PC-3 (cell line): ENCODE results near the gene UTS2. TPM values are rescaled to one million over a fixed set of nuclear protein-coding genes. Genes with fewer than 3 reads are reported as not detected.

Experiments
- ATAC-seq: fragments of 200-7000 bp; cut with Tn5 transposase; 2 replicates; pipeline ENCODE4 v1.9.1; 2020; ENCODE audit warnings: mild to moderate bottlenecking, moderate library complexity
- BruUV-seq: library from RNA; stranded (reverse); fragments of 400-500 nt; replicated peaks from 2 replicates; lab custom pipeline; 2021; lab: Mats Ljungman, UMichigan
- CTCF ChIA-PET: fragments of 300-600 bp; sonication (Branson Sonifier 250); formaldehyde crosslinking; loops from one replicate; lab custom pipeline; 2022; ENCODE audit warnings: antibody characterized with exemption; lab: Charles Lee
- POLR2A ChIA-PET: fragments of 300-600 bp; sonication (Branson Sonifier 250); formaldehyde crosslinking; loops from one replicate; lab custom pipeline; 2022; ENCODE audit warnings: antibody characterized with exemption; ENCODE audit not compliant: unreplicated experiment; lab: Charles Lee
- DNase-seq: peaks from one replicate; pipeline ENCODE4 v3.0.0-alpha.2; 2015
- H2AFZ ChIP-seq: fragments of 300-600 bp; sonication (generic); 2 replicates; pipeline ENCODE4 v1.6.0; 2016; ENCODE audit warnings: antibody characterized with exemption, low read length
- H3F3A ChIP-seq: fragments of 300-600 bp; sonication (generic); one replicate; pipeline ENCODE4 v1.6.0; 2017; ENCODE audit warnings: antibody characterized with exemption, low read length, control low read depth, mild to moderate bottlenecking; ENCODE audit not compliant: unreplicated experiment
- H3K27ac ChIP-seq: fragments of 300-600 bp; sonication (generic); 2 replicates; pipeline ENCODE4 v1.5.1; 2016; ENCODE audit warnings: mild to moderate bottlenecking, low read length
- H3K27me3 ChIP-seq: fragments of 300-600 bp; sonication (generic); 2 replicates; pipeline ENCODE4 v1.6.1; 2016; ENCODE audit warnings: low read length, mixed read lengths
- H3K36me3 ChIP-seq: fragments of 300-600 bp; sonication (generic); 2 replicates; pipeline ENCODE4 v1.6.1; 2016; ENCODE audit warnings: low read depth, mixed run types, low read length, mixed read lengths
- H3K4me1 ChIP-seq: fragments of 300-600 bp; sonication (generic); 2 replicates; pipeline ENCODE4 v1.5.1; 2016; ENCODE audit warnings: low read length; ENCODE audit not compliant: insufficient read depth
- H3K4me2 ChIP-seq: fragments of 300-600 bp; sonication (generic); 2 replicates; pipeline ENCODE4 v1.6.0; 2016; ENCODE audit warnings: low read length
- H3K4me3 ChIP-seq: fragments of 300-600 bp; sonication (generic); 2 replicates; pipeline ENCODE4 v1.5.1; 2016; ENCODE audit warnings: mild to moderate bottlenecking, low read length, mixed read lengths
- H3K79me2 ChIP-seq: fragments of 300-600 bp; sonication (generic); 2 replicates; pipeline ENCODE4 v1.6.1; 2017; ENCODE audit warnings: low read length, mixed read lengths
- H3K9ac ChIP-seq: fragments of 300-600 bp; sonication (generic); 2 replicates; pipeline ENCODE4 v1.6.0; 2016; ENCODE audit warnings: mild to moderate bottlenecking, low read length
- H3K9me2 ChIP-seq: fragments of 300-600 bp; sonication (generic); replicated peaks from 2 replicates; pipeline ENCODE4 v1.6.1; 2016; ENCODE audit warnings: mixed run types, low read length, mixed read lengths
- H3K9me3 ChIP-seq: fragments of 300-600 bp; sonication (generic); 2 replicates; pipeline ENCODE4 v1.6.1; 2016; ENCODE audit warnings: low read length, mixed read lengths
- H4K20me1 ChIP-seq: fragments of 300-600 bp; sonication (generic); 2 replicates; pipeline ENCODE4 v1.6.1; 2016; ENCODE audit warnings: low read length, mixed read lengths
- EZH2 ChIP-seq: fragments of 300-600 bp; sonication (generic); IDR thresholded peaks from one replicate; pipeline ENCODE4 v1.6.1; 2017; ENCODE audit warnings: antibody characterized with exemption, mild to moderate bottlenecking, low read length; ENCODE audit not compliant: unreplicated experiment
- EZH2phosphoT487 ChIP-seq: fragments of 300-600 bp; sonication (generic); IDR thresholded peaks from 2 replicates; pipeline ENCODE4 v1.6.1; 2018; ENCODE audit warnings: mild to moderate bottlenecking, antibody characterized with exemption, low read length, borderline replicate concordance
- intact Hi-C: fragments of 100-400 bp; cut with micrococcal nuclease; formaldehyde crosslinking; loops from 2 replicates; pipeline ENCODE4 v1.9.0; 2023
- total RNA-seq: library from RNA; depleted of rRNA; stranded (reverse); fragments of >200 nt; gene quantifications from 2 replicates; pipeline ENCODE4 v1.2.3, GENCODE V29; 2014
- TF ChIP-seq, protein P1 (sequence below): fragments of 300-600 bp; sonication (generic); conservative IDR thresholded peaks from 2 replicates; pipeline ENCODE4 v1.5.1; 2017; ENCODE audit warnings: antibody characterized with exemption, low read depth, mild to moderate bottlenecking, low read length

The UTS2 gene
- total RNA-seq, 1 experiment from 2014 or later = not detected

- Histone ChIP-seq H3K9ac (no peak overlapping the region), H4K20me1 (no peaks in the 10 kb centered on the region), H2AFZ (no peak overlapping the region), H3K4me1 (peaks cover 11% of the 10 kb centered on the region), H3K9me3 (0 out of 2 replicates have a peak, but pooled peaks cover 9% of the 10 kb centered on the region), H3K9me2 (no peaks in the 10 kb centered on the region), H3K79me2 (no peaks in the 10 kb centered on the region), H3K27ac (no peak overlapping the region), H3K36me3 (peaks cover 18% of the 10 kb centered on the region), H3K27me3 (no peaks in the 10 kb centered on the region), H3K4me3 (no peak overlapping the region), H3K4me2 (no peak overlapping the region), H3F3A (no peaks in the 10 kb centered on the region)
- no TSS peak for BruUV-seq
- CTCF ChIA-PET = no interaction called here
- no peak for ATAC-seq
- intact Hi-C loops = no loop called here
- TF ChIP-seq EZH2 (no peak), EZH2phosphoT487 (no peak)
- TF ChIP-seq, protein P1, sequence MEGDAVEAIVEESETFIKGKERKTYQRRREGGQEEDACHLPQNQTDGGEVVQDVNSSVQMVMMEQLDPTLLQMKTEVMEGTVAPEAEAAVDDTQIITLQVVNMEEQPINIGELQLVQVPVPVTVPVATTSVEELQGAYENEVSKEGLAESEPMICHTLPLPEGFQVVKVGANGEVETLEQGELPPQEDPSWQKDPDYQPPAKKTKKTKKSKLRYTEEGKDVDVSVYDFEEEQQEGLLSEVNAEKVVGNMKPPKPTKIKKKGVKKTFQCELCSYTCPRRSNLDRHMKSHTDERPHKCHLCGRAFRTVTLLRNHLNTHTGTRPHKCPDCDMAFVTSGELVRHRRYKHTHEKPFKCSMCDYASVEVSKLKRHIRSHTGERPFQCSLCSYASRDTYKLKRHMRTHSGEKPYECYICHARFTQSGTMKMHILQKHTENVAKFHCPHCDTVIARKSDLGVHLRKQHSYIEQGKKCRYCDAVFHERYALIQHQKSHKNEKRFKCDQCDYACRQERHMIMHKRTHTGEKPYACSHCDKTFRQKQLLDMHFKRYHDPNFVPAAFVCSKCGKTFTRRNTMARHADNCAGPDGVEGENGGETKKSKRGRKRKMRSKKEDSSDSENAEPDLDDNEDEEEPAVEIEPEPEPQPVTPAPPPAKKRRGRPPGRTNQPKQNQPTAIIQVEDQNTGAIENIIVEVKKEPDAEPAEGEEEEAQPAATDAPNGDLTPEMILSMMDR = no peak
- POLR2A ChIA-PET = no interaction called here
- DNase-seq = no peak
These were observed 39.0 kb downstream of the UTS2 start for GRCh38 chr1:7813677-7814373.

- Histone ChIP-seq H3K79me2 (no peaks in the 10 kb centered on the region), H3K4me2 (no peak overlapping the region), H3K27me3 (no peaks in the 10 kb centered on the region), H4K20me1 (no peaks in the 10 kb centered on the region), H3K9ac (no peak overlapping the region), H3K4me1 (peaks cover 11% of the 10 kb centered on the region), H3K9me3 (0 out of 2 replicates have a peak, but pooled peaks cover 9% of the 10 kb centered on the region), H3K9me2 (no peaks in the 10 kb centered on the region), H2AFZ (no peak overlapping the region), H3K27ac (no peak overlapping the region), H3K36me3 (peaks cover 18% of the 10 kb centered on the region), H3K4me3 (no peak overlapping the region), H3F3A (no peaks in the 10 kb centered on the region)
- CTCF ChIA-PET = no interaction called here
- no peak for ATAC-seq
- no peak for DNase-seq
- intact Hi-C loops = no loop called here
- no TSS peak for BruUV-seq
- POLR2A ChIA-PET = no interaction called here
- TF ChIP-seq EZH2phosphoT487 (no peak), EZH2 (no peak)
- TF ChIP-seq, protein P1 = no peak
These were observed 41.4 kb downstream of the UTS2 start for GRCh38 chr1:7811476-7811875.

DNA sequence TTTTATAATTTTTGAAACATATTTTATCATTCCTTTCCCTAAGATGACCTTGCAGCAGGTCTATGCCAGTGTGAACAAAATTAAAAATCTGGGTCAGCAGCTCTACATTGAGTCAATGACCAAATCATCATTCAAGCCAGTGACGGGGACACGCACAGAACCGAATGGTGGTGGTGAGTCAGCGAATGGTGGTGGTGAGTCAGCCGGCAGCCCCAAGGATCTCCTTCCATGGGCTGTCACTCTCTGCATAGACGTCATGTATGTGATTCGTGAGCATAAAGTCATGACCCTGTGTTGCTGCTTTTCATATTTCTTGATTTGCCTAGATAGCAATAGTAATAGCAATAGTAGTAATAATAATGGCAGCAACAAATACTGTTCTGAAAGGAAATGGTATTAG lies 42.5 kb downstream of the UTS2 start:
- Histone ChIP-seq H3K27me3 (no peaks in the 10 kb centered on the region), H3K79me2 (no peaks in the 10 kb centered on the region), H3K9me3 (0 out of 2 replicates have a peak, but pooled peaks cover 9% of the 10 kb centered on the region), H3K36me3 (peaks cover 18% of the 10 kb centered on the region), H3K9ac (peak overlapping the region; percentile 10; the same call in 1 of the 2 replicates), H3K4me1 (peaks cover 11% of the 10 kb centered on the region), H3K9me2 (no peaks in the 10 kb centered on the region), H3K27ac (peak overlapping the region; percentile 68), H4K20me1 (no peaks in the 10 kb centered on the region), H3K4me2 (no peak overlapping the region), H2AFZ (no peak overlapping the region), H3K4me3 (no peak overlapping the region), H3F3A (no peaks in the 10 kb centered on the region)
- DNase-seq = peak; percentile 93
- CTCF ChIA-PET = interaction anchor here (0.6 kb wide), 1 partner anchor 73 kb away, joined by 3 read pairs; no protein-coding TSS in a partner anchor
- POLR2A ChIA-PET = interaction anchor here (0.6 kb wide), 1 partner anchor 154 kb away, joined by 3 read pairs; no protein-coding TSS in a partner anchor
- peak; percentile 100 for ATAC-seq
- intact Hi-C loops = no loop called here
- no TSS peak for BruUV-seq
- TF ChIP-seq, protein P1 = no peak
- TF ChIP-seq EZH2 = no peak
- TF ChIP-seq EZH2phosphoT487 = no peak
